NT2/D1 (cell line): Measurements from ENCODE around the gene CLEC16A.

Experiments
- YY1 ChIP-seq: IDR thresholded peaks from 2 replicates; pipeline ENCODE4 v1.6.1; 2011; ENCODE audit not compliant: insufficient read length, insufficient read depth
- ZNF274 ChIP-seq: IDR thresholded peaks from 2 replicates; pipeline ENCODE4 v1.6.1; 2011; ENCODE audit warnings: mild to moderate bottlenecking, low read depth, low read length

GRCh38 chr16:11161974-11162373, 217.6 kb downstream of the CLEC16A start:
- TF ChIP-seq ZNF274 = no peak
- no peak for TF ChIP-seq YY1
